ENCODE measurements around the gene FCGBP.
"Not testable (repeated sequence)": the region's sequence is repeated elsewhere in the genome, so short reads cannot be mapped to it uniquely, and the experiment has no call there.

FCGBP gene

GRCh38 chr19:39906820-39907611 lies 27.4 kb downstream of the FCGBP start:
- no peak for DNase-seq (ENCODE audit: low spot score)
- TF ChIP-seq, protein P1, sequence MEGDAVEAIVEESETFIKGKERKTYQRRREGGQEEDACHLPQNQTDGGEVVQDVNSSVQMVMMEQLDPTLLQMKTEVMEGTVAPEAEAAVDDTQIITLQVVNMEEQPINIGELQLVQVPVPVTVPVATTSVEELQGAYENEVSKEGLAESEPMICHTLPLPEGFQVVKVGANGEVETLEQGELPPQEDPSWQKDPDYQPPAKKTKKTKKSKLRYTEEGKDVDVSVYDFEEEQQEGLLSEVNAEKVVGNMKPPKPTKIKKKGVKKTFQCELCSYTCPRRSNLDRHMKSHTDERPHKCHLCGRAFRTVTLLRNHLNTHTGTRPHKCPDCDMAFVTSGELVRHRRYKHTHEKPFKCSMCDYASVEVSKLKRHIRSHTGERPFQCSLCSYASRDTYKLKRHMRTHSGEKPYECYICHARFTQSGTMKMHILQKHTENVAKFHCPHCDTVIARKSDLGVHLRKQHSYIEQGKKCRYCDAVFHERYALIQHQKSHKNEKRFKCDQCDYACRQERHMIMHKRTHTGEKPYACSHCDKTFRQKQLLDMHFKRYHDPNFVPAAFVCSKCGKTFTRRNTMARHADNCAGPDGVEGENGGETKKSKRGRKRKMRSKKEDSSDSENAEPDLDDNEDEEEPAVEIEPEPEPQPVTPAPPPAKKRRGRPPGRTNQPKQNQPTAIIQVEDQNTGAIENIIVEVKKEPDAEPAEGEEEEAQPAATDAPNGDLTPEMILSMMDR (IDR thresholded peaks at IDR 0.05; ENCODE audit: extremely low read depth, missing control alignments): no peak

DNA sequence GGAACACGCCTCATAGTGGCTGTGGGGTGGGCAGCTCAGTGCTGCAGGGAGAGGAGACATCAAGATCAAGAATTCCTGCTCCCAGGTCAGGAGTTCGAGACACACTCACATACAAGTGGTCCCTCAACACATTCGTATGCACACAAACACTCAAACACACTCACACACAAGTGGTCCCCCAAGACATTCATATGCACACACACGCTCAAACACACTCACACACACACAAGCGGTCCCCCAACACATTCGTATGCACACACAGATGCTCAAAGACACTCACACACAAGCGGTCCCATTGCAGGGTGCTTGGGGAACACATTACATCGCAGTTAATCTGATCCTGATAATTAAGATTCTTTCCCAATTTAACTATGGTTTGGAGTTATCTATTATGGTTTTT lies 28.2 kb downstream of the FCGBP start:
- TF ChIP-seq, protein P1 (IDR thresholded peaks at IDR 0.05; ENCODE audit: extremely low read depth, missing control alignments): no peak
- no peak for DNase-seq (ENCODE audit: low spot score)

GRCh38 chr19:39903486-39904091 lies 30.8 kb downstream of the FCGBP start:
- not testable (repeated sequence) for DNase-seq (ENCODE audit: low spot score)

GRCh38 chr19:39902326-39902725 lies 32.1 kb downstream of the FCGBP start:
- not testable (repeated sequence) for DNase-seq (ENCODE audit: low spot score)

- DNase-seq (ENCODE audit: low spot score): not testable (repeated sequence)
Measured at GRCh38 chr19:39901681-39902080, 32.8 kb downstream of the FCGBP start.

GRCh38 chr19:39898858-39899257 lies 35.6 kb downstream of the FCGBP start:
- DNase-seq (ENCODE audit: low spot score): not testable (repeated sequence)

DNA sequence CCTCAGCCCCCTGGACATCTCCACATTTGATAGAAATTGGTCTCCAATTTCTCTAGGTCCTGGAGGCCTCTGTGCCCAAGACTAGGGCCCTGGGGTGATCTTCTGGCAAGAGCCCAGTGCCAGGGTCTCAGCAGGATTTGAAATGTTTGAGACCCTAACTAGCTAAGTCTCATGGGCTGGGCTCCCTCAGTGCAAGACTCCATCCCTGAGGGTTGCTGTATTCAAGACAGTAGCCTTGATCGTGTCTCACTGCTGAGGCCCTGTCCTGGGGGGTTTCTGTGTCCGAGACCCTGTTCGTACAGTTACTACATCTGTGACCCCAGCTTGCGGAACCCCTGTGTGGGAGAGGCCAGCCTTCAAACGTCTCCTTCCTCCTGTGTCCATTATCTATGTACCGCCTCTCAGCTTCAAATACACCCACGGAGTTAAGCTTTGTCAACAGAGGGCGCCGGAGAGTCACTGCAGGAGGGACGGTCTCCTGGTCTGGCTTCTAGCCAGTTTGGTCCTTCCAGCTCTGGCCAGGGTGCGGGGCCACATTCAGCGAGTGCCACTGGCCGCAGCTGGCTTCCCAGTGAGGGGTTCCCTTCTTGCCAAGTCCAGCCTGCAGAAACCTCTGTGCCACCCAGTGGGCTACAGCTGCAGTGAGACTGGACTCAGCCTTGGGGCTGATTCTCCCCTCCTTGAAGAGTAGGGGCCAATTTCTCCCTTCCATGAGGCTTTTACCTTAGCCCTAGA lies 36.8 kb downstream of the FCGBP start:
- not testable (repeated sequence) for DNase-seq (ENCODE audit: low spot score)

- not testable (repeated sequence) for DNase-seq (ENCODE audit: low spot score)
Measured at GRCh38 chr19:39895096-39895495, 39.3 kb downstream of the FCGBP start.

DNA sequence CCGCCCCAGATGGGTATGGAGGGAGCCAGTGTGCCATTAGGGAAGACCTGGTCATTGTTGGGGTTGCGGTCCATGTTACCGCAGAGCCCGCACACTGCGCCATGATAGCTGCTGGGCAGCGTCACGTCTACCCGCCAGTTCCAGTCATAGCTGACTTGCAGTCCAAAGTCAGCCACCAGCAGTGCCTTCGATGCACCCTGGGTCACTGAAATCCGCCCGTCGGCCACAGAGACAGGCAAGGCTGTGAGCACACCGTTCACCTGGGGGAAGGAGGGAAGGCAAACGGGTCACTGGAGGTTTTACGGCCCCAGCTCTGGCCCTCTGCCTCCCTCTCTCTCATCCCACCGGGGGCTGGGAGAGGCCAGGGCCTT lies 40.2 kb downstream of the FCGBP start:
- not testable (repeated sequence) for DNase-seq (ENCODE audit: low spot score)

GRCh38 chr19:39893366-39894235 lies 40.8 kb downstream of the FCGBP start:
- DNase-seq (ENCODE audit: low spot score): not testable (repeated sequence)

- DNase-seq (ENCODE audit: low spot score): not testable (repeated sequence)
Measured at GRCh38 chr19:39892506-39892902, 41.9 kb downstream of the FCGBP start.

- DNase-seq (ENCODE audit: low spot score): not testable (repeated sequence)
Measured at GRCh38 chr19:39891660-39892505, 42.6 kb downstream of the FCGBP start.
